ENCODE results near the gene SIRT4.

SIRT4 gene

GRCh38 chr12:120316798-120317223 is 14.7 kb downstream of the SIRT4 start:
- no peak for DNase-seq (ENCODE audit: insufficient read length, low spot score)
- FAIRE-seq, result no peak
- TF ChIP-seq, protein P1, sequence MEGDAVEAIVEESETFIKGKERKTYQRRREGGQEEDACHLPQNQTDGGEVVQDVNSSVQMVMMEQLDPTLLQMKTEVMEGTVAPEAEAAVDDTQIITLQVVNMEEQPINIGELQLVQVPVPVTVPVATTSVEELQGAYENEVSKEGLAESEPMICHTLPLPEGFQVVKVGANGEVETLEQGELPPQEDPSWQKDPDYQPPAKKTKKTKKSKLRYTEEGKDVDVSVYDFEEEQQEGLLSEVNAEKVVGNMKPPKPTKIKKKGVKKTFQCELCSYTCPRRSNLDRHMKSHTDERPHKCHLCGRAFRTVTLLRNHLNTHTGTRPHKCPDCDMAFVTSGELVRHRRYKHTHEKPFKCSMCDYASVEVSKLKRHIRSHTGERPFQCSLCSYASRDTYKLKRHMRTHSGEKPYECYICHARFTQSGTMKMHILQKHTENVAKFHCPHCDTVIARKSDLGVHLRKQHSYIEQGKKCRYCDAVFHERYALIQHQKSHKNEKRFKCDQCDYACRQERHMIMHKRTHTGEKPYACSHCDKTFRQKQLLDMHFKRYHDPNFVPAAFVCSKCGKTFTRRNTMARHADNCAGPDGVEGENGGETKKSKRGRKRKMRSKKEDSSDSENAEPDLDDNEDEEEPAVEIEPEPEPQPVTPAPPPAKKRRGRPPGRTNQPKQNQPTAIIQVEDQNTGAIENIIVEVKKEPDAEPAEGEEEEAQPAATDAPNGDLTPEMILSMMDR (IDR thresholded peaks at IDR 0.05; ENCODE audit: insufficient read depth, missing control alignments), result no peak

DNA sequence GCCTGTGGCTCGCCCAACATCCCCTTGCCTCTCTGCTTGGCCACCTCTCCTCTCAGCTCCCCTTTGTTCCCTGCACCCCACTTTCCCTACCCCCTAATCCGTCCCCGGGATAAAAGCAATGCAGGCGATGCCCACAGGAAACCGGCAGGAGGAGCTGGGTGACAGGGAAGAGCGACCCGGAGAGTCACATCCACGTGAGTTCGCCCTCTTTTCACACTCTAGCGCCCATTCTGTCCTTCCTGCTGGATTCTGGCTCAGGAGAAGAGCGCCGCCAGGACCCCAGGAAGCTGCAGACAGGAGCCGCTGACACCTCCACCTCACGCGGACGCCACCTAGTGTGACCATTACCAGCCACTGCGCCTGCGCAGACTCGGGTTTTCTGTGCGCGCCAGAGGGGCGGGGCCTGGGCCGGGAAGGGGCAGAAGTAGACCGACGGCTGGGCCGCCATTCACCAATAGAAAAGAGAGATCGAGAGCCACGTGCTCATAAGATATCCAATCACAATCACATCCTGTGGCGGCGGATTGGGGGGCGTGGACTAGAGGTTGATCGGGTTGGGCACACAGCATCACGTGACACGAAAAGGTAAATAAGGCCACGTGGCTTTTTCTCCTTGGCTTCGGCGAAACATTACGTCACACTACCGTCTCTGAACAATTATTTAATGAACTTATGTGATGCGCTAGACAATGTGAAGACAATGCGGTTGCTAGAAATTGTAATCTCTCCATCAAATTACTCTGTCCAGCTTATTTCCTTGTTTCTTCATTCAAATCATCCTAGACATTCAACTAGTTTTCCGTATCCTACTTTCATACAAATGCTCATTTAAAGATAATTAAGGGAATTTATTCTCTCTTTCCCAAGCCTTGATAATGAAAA is 15.3 kb downstream of the SIRT4 start:
- DNase-seq (ENCODE audit: insufficient read length, low spot score) (peak; percentile 80), FAIRE-seq (peak; percentile 58)
- TF ChIP-seq, protein P1 (IDR thresholded peaks at IDR 0.05; ENCODE audit: insufficient read depth, missing control alignments), result peak; percentile 41

DNA sequence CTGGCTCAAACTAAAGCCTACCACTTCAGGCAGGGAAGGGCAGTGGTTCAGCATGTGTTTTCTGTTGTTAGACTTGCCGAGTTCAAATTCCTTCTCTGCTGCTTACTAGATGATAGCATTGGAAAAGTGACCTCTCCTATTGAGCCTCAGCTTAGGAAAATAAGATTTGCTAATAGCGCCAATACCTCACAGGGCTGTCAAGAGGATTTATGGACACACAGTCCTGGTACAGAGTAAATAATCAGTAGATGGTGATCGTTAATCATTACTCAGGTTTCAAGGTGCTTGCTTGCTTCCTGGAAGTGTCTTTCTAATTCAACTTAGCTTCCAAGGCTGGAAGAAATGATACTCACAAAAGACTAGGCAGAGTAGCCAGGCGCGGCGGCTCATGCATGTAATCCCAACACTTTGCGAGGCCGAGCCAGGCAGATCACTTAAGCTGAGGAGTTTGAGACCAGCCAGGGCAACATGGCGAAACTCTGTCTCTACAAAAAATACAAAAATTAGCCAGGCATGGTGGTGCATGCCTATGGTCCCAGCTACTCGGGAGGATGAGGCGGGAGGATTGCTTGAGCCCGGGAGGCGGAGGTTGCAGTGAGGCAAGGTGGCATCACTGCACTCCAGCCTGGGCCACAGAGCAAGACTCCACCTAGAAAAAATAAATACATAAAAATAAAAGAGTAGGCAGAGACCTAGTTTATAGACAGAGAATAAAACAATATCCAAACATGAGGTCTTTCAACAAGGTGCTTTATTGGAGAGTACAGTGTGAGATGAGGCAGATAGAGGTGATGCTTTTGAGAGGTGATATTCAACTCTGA is 19.5 kb downstream of the SIRT4 start:
- TF ChIP-seq, protein P1 (IDR thresholded peaks at IDR 0.05; ENCODE audit: insufficient read depth, missing control alignments), result no peak
- no peak for FAIRE-seq

DNA sequence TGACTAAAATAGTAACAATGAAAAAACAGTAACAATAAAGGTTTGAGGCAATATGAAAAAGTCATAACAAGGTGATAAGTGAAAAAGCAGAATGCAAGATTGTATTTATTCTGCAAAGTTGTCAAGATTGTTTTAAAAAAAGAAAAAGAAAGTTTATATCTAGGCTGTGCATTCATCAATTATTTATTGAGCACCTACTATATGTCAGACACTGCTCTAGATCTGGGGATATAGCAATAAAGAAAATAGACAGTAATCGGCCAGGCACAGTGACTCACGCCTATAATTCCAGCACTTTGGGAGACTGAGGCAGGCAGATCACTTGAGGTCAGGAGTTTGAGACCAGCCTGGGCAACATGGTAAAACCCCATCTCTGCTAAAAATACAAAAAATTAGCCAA is 21.7 kb downstream of the SIRT4 start:
- FAIRE-seq (no peak), DNase-seq (ENCODE audit: insufficient read length, low spot score) (no peak)
- TF ChIP-seq, protein P1 (IDR thresholded peaks at IDR 0.05; ENCODE audit: insufficient read depth, missing control alignments), result no peak

More for the DNA sequence above, 19.5 kb downstream of the SIRT4 start:
- no peak for DNase-seq (ENCODE audit: insufficient read length, low spot score)

- TF ChIP-seq, protein P1 (IDR thresholded peaks at IDR 0.05; ENCODE audit: insufficient read depth, missing control alignments), result no peak
- DNase-seq (ENCODE audit: insufficient read length, low spot score) (no peak), FAIRE-seq (no peak)
Observed at GRCh38 chr12:120324841-120325417, 22.8 kb downstream of the SIRT4 start.

DNA sequence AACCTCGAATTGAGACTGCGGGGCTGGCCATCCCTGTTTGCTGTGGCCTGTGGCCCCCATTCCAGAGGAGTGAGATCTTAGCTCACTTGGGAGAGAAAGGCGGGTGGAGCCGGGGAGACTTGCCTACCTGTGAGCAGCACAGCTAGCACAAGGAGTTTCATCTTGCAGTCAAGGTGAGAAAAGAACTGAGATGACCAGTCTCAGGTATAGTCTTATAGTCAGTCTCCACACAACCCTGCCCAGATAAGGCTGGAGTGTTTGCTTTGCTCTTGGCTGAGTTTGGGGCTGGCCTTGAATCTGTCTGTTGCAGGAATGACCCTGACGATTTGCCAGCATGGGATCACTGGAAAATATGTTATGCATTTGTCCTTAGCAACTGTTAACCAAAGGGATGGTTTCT is 25.5 kb downstream of the SIRT4 start, which contains the start of gene PLA2G1B:
Gene PLA2G1B (minus strand): TSS at position 187 of the 400 bp plus-strand sequence. CDS start 26 bp downstream, at position 161.
- TF ChIP-seq, protein P1 (IDR thresholded peaks at IDR 0.05; ENCODE audit: insufficient read depth, missing control alignments), result no peak
- DNase-seq (ENCODE audit: insufficient read length, low spot score) (no peak), FAIRE-seq (no peak)

All from D721Med (cell line).